RWPE1 (cell line): ENCODE results near the gene PTPN1.

ENCODE experiments used
- CTCF ChIA-PET: fragments of 350-600 bp; sonication (Branson Sonifier 250); formaldehyde crosslinking; extraction: SDS; loops from one replicate; lab custom pipeline; 2021; lab: Yijun Ruan, JAX
- POLR2A ChIA-PET: fragments of 400-600 bp; formaldehyde crosslinking; extraction: SDS; loops from one replicate; lab custom pipeline; 2020; ENCODE audit warnings: antibody characterized with exemption; ENCODE audit not compliant: low non-redundant PET; lab: Yijun Ruan, JAX
- DNase-seq: peaks from one replicate; pipeline ENCODE4 v3.0.0; 2012; ENCODE audit warnings: low spot score
- H3K27ac ChIP-seq: fragments of 450-650 bp; 2 replicates; pipeline ENCODE4 v1.5.1; 2017
- CTCF ChIP-seq: fragments of 450-650 bp; conservative IDR thresholded peaks from 2 replicates; pipeline ENCODE4 v1.5.1; 2017; ENCODE audit warnings: low read depth, mild to moderate bottlenecking

Gene PTPN1

GRCh38 chr20:50552979-50553378 lies 42.8 kb downstream of the PTPN1 start:
- DNase-seq = no peak
- ChIA-PET POLR2A (no interaction called here), CTCF (interaction anchor here (0.7 kb wide), 2 partner anchors 330 to 739 kb away, joined by 4 read pairs; no protein-coding TSS in a partner anchor)
- no peak overlapping the region for H3K27ac ChIP-seq
- no peak for TF ChIP-seq CTCF

GRCh38 chr20:50554694-50555579 lies 44.8 kb downstream of the PTPN1 start:
- POLR2A ChIA-PET = no interaction called here
- H3K27ac ChIP-seq = no peak overlapping the region
- DNase-seq = no peak
- TF ChIP-seq CTCF = no peak
- CTCF ChIA-PET = interaction anchor here (0.6 to 1.1 kb wide), 5 partner anchors 13 to 1308 kb away, joined by 3 to 4 read pairs (median 3); no protein-coding TSS in a partner anchor

GRCh38 chr20:50555662-50556061 lies 45.5 kb downstream of the PTPN1 start:
- no peak for TF ChIP-seq CTCF
- ChIA-PET POLR2A (no interaction called here), CTCF (interaction anchor here (0.6 to 1.1 kb wide), 3 partner anchors 22 to 386 kb away, joined by 4 to 5 read pairs (median 4); no protein-coding TSS in a partner anchor)
- H3K27ac ChIP-seq = no peak overlapping the region
- no peak for DNase-seq

GRCh38 chr20:50557549-50558134 lies 47.5 kb downstream of the PTPN1 start:
- H3K27ac ChIP-seq = peak overlapping the region; percentile 54
- TF ChIP-seq CTCF = no peak
- CTCF ChIA-PET = interaction anchor here (0.6 to 1.3 kb wide), 4 partner anchors 9 to 619 kb away, joined by 4 to 8 read pairs (median 4); no protein-coding TSS in a partner anchor
- DNase-seq = no peak
- POLR2A ChIA-PET = interaction anchor here (0.6 kb wide), 1 partner anchor 605 kb away, joined by 3 read pairs; no protein-coding TSS in a partner anchor

GRCh38 chr20:50558483-50558925 lies 48.3 kb downstream of the PTPN1 start:
- no peak for TF ChIP-seq CTCF
- peak; percentile 95 for DNase-seq
- POLR2A ChIA-PET = interaction anchor here (0.6 kb wide), 1 partner anchor 606 kb away, joined by 3 read pairs; no protein-coding TSS in a partner anchor
- CTCF ChIA-PET = interaction anchor here (0.6 to 1.3 kb wide), 3 partner anchors 9 to 1418 kb away, joined by 3 to 4 read pairs (median 4); no protein-coding TSS in a partner anchor
- peak overlapping the region; percentile 51 for H3K27ac ChIP-seq

GRCh38 chr20:50559149-50559548 lies 49.0 kb downstream of the PTPN1 start:
- no peak for DNase-seq
- CTCF ChIA-PET = interaction anchor here (0.6 to 0.7 kb wide), 3 partner anchors 20 to 627 kb away, joined by 3 to 8 read pairs (median 6); no protein-coding TSS in a partner anchor
- POLR2A ChIA-PET = no interaction called here
- no peak for TF ChIP-seq CTCF
- H3K27ac ChIP-seq = peak overlapping the region; percentile 51
